Middle frontal gyrus (tissue), 1 donor: ENCODE data around the gene ALKBH7.

Experiments used
- DNase-seq: peaks from one replicate; pipeline ENCODE4 v3.0.0-alpha.2; 2015; ENCODE audit warnings: low spot score; ENCODE audit errors: extremely low spot score

Gene ALKBH7

DNA sequence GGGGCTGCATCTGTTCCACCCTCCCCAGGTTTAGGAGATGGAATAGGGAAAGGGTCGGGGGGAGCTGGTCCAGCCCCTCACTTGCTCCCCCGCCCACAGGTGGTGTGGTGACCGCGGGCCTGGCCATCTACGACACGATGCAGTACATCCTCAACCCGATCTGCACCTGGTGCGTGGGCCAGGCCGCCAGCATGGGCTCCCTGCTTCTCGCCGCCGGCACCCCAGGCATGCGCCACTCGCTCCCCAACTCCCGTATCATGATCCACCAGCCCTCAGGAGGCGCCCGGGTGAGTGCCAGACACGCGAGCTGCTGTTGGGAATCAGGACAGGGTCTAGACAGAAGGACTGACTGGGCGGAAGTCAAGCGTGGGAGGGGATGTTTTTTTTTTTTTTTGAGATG lies 8.2 kb upstream of the ALKBH7 start:
- no peak for DNase-seq

GRCh38 chr19:6373096-6373812 lies 660 bp downstream of the ALKBH7 start:
- DNase-seq, result peak; percentile 88

- DNase-seq, result no peak
These were observed 1.2 kb downstream of the ALKBH7 start for GRCh38 chr19:6373813-6374108.

DNA sequence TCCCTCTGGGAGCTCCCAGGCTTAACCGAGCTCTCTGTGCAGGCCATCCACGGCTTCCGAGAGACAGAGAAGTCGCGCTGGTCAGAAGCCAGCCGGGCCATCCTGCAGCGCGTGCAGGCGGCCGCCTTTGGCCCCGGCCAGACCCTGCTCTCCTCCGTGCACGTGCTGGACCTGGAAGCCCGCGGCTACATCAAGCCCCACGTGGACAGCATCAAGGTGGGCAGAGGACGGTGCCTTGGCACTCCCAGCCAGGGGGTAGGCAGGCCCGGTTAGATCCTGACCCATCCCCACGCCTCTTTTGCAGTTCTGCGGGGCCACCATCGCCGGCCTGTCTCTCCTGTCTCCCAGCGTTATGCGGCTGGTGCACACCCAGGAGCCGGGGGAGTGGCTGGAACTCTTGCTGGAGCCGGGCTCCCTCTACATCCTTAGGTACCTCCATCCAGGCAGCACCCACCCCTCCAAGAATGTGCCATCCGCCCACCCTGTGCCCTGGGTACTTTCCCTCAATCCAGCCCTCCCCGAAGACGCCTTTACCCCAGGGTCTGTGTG lies 1.6 kb downstream of the ALKBH7 start:
- no peak for DNase-seq

DNA sequence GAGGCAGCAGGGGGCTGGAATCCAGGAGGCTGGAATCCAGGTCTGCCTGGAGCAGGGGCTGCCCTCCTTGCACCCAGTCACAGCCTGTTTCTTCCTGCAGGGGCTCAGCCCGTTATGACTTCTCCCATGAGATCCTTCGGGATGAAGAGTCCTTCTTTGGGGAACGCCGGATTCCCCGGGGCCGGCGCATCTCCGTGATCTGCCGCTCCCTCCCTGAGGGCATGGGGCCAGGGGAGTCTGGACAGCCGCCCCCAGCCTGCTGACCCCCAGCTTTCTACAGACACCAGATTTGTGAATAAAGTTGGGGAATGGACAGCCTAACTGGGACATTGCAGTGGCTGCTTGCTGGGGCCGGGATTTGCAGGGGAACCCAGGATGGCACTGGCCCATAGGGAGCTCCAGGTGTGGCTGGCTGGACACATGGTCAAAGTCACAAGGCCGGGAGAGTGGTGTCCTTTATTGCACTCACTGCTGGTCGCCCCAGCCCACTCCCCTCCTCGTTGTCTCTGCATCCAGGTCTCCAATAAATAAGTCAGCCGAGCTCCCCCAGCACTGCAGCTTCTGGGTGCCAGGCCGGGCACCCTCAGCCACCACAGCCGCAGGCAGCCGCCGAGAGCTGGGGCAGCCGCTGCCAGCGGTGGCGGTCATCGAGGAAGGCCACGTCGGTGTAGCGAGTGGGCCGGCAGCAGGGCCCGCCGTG lies 2.3 kb downstream of the ALKBH7 start:
- DNase-seq, result no peak

- DNase-seq, result no peak
These were observed 2.9 kb downstream of the ALKBH7 start, which contains the start of gene PSPN for GRCh38 chr19:6375411-6376010. PSPN (minus strand) TSS chr19:6375933; CDS start chr19:6375849, 84 bp downstream.

DNA sequence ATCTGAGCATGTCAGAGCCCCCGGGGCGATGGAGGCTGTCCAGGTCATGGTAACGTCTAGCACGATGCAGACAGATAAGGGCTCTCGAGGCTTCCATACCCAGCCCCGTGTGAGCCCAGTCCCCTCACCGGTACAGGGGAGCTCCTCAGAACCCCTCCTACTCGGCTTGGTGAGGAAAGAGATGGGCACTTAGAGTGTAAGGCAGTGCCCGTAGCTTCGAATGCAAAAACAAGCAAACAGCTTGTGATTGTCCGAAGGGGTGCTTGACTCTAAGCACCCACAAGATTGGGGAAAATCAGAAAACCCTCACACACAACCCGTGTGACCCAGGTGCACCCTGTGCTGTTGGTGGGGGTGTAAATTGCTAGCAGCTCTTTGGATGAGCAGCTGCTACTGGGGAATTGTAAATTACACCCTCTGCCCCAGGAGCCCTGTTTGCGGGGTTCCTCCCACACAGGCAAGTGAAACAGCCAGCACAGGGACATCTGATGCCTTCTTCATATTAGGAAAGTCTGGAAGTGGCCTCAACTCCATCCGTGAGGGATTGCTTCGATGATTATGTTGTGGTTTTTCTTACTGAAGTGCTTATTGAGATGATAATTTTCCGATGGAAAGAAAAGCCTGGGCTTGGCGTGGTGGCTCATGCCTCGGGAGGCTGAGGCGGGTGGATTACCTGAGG lies 4.1 kb downstream of the ALKBH7 start:
- no peak for DNase-seq

DNA sequence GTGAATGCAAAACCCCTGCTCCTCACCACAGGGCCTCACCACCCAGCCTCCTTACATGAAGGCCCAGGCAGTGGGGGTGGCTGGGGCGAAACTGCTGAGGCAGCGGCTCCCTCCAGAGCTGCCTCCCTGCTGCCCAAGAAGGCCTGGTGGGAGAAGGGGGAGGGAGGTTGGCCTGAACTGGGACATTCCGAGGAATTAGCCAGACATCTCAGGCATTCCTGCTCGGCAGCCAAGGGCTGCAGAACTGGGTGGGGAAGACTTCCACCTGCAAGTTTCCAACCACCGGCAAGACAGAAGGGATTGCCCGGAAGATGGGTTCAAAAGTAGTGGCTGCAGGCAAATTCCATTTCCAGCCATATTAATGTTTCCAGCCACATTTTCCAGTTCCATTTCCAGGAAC lies 5.4 kb downstream of the ALKBH7 start:
- no peak for DNase-seq

- DNase-seq, result no peak
These were observed 5.9 kb downstream of the ALKBH7 start for GRCh38 chr19:6378486-6378885.

- no peak for DNase-seq
These were observed 7.2 kb downstream of the ALKBH7 start for GRCh38 chr19:6379744-6380143.

DNA sequence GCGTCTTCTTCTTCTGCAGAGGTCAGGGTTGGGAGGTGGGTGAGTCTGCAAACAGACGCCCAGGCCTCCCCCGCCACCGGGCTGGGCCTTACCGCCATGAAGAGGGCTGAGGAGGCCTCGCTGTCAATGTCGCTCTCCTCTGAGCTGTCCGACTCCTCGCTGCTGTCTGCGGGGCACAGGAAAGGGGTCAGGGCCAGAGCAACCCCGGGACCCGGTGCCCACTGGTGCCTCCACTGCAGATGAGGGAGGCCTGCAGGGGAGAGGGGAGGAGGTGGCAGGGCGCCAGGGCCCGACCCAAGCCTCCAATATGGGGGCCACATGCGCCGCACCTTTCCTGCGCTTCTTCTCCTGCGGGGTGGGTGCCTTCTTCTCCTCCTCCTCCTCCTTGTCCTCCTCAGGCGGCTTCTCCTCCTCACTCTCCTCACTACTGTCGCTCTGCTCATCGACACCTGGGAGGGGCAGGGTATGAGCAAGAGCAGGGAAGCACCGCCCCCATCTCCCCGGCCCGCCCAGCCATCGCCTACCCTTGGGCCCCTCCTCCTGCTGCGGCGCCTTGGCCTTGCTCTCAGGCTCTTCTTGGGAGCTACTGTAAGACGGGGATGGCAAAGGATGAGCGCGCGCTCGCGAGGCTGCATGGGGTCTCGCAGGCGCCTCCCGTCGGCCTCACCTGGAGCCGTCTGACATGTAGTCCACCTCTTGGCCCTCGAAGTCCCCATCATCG lies 8.6 kb downstream of the ALKBH7 start:
- no peak for DNase-seq

DNA sequence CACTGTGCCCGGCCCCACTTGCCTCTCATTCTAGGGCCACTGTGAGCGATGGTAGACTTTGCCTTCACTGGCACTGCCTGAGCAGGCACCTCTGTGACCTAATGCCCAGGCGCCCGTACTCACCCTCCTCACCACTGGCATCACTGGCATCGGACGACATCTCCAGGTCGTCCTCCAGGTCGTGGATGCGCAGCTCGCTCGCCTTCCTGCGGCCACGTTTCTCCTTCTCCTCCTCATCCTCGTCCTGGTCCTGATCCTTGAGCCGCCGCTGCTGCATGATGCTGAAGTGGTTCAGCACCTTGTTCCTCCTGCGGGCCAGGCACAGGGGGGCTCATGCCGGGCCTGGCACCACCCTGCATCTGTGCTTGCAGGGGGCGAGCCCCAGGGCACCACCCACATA lies 10.6 kb downstream of the ALKBH7 start:
- DNase-seq, result no peak

GRCh38 chr19:6384381-6384780 lies 11.8 kb downstream of the ALKBH7 start:
- DNase-seq, result no peak

DNA sequence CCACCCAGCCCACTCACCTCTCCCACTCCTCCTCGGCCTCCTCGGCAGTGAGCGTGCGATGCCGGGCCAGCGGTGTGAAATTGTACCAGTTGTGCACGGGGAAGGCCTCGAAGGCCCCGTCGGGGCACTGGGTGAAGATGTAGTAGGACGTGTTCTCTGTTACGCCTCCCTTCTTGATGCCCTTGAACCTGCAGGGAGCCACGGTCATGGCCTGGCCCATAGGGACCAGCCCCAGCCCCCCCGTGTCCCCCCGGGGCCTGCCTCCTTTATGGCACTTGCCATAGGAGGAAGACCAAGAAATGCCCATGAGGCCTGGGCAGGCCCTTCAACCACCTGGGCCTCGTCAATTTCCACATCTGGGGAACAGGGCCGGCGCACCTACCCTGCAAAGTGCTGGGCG lies 14.8 kb downstream of the ALKBH7 start:
- no peak for DNase-seq

DNA sequence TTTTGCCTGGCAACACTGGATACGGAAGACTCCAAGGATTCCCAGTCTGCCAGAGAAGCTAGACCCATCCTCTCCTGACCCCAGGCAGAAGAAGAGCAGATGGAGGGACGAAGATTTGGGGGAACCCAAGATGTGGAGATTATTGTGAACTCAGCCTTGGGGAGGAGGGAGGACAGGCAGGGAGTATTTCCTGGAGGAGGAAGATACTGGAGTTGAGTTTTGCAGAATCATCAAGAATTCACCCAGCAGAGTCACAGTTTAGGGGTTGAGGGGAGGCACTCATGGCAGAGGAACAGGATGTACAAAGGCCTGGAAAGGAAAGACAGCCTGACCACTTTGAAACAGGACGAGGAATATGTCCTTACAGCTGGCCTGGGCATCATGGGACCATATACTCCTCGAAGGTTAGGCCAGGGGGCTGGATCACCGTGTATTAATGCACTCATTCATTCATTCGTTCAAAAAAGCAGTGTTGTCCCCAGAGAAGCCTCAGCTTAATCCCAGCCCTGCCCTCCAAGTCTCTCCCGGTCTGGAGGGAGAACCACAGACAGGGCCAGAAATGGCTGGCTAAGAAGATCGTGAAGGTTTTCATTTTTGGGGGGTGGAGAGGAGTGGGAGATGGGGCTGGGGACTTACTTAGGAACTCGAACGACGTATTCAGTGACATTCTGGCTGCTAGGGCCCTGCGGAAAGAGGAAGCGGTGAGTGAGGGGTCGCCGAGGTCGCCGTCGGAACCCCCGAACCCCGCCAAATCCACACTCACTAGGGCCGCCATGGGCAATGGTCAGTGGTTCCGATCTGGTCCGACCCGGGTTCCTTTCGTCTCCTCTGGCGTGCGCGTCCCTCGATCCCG lies 19.9 kb downstream of the ALKBH7 start:
- DNase-seq, result no peak

- DNase-seq, result peak; percentile 92
These were observed 20.7 kb downstream of the ALKBH7 start, which contains the start of gene GTF2F1 for GRCh38 chr19:6393074-6393982. GTF2F1 (minus strand) TSS chr19:6393164; CDS start chr19:6392995, 169 bp downstream.

DNA sequence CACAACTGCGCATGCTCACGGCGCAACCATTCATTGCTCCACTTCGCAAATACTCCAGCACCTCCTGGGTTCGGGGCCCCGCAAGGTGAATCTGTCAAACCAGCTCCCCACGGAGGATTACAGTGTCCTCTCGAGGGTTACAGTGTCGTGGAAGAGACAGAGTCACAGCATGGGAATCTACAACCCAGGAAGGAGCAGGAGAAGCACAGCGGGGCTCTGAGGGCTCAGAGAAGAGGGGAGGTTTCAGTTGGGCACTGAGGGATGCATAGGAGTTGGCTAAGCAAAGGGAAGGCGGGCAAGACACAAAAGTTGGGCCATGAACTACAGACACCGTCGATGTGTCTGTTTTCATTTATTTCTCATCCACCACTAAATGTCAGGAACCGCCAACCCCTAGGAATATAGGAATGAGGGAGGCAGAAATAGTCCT lies 21.4 kb downstream of the ALKBH7 start:
- no peak for DNase-seq

DNA sequence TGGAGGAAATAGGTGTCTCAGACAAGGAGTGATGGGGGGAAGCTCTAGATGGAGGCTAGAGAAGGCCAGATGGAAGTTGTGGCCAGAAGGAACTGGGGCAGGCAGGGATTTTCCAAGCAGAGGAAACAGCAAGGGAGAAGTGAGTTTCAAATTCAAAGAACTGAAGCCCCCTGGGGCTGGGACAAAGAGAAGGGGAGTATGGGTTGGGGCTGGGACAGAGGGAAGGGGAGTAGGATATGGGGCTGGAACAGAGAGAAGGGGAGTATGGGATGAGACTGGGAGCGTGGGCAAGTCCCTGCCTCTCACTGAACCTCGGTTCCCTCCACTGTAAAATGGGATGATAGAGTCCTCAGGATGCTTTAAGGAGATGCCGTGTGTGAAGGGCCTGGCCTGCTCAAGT lies 22.2 kb downstream of the ALKBH7 start:
- no peak for DNase-seq

DNA sequence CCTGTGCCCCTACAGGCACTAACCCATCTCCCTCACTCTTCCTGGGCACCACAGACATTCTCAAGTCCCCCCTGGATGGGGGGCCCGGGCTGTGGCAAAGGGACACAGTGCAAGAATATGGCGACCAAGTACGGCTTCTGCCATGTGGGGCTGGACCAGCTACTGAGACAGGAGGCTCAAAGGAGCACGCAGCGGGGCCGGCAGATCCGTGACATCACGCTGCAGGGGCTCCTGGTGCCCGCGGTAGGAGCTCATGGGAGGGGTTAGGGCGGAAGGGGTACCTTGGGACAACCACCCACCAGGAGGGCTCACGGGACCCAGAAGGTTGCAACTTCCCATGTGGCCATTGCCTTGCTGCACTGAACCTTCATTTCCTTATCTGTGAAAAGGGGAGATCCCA lies 23.7 kb downstream of the ALKBH7 start:
- no peak for DNase-seq
